ENCODE measurements around the gene CALB2.

CALB2 gene

GRCh38 chr16:71439523-71439922, 81.0 kb downstream of the CALB2 start:
- Histone ChIP-seq H2BK15ac (ENCODE audit: low read length) (no peak overlapping the region), H3K79me1 (ENCODE audit: low read depth, low read length) (peaks cover 3% of the 10 kb centered on the region), H2BK5ac (ENCODE audit: low read length) (no peak overlapping the region), H3K4me3 (ENCODE audit: low read length in 2 of 2) (no peak overlapping the region), H4K91ac (ENCODE audit: low read depth, low read length, poor library complexity) (no peak overlapping the region), H3K36me3 (replicated peaks in 1 of 2; ENCODE audit: control insufficient read depth in 2 of 2, insufficient read depth in 2 of 2, low read length in 2 of 2) (no peaks in the 10 kb centered on the region), H2BK12ac (ENCODE audit: low read length) (no peak overlapping the region), H3K14ac (ENCODE audit: low read length) (no peak overlapping the region), H3K9ac (ENCODE audit: low read depth, low read length, poor library complexity) (no peak overlapping the region), H3K9me3 (replicated peaks in 1 of 2; ENCODE audit: control insufficient read depth in 2 of 2, insufficient read depth in 1 of 2, low read depth in 1 of 2, low read length in 2 of 2) (peaks cover 9 to 15% of the 10 kb centered on the region in 2 donors), H3K23ac (ENCODE audit: low read depth, low read length, poor library complexity) (no peak overlapping the region), H3K4me2 (ENCODE audit: insufficient read depth, low read length, poor library complexity, severe bottlenecking) (no peak overlapping the region), H3K4me1 (ENCODE audit: control insufficient read depth in 2 of 2, insufficient read depth in 1 of 2, low read depth in 1 of 2, low read length in 2 of 2) (no peaks in the 10 kb centered on the region), H4K8ac (ENCODE audit: low read depth, low read length) (no peak overlapping the region), H3K27me3 (ENCODE audit: control insufficient read depth in 3 of 3, insufficient read depth in 3 of 3, low read depth in 1 of 3, low read length in 3 of 3) (peaks cover 0 to 5% (median 0%) of the 10 kb centered on the region in 3 experiments), H2AFZ (ENCODE audit: low read length) (no peak overlapping the region), H3K27ac (replicated peaks; ENCODE audit: low read length) (no peak overlapping the region), H3K18ac (ENCODE audit: low read length) (no peak overlapping the region), H2BK120ac (ENCODE audit: low read depth, low read length) (no peak overlapping the region), H3K4ac (ENCODE audit: low read length) (no peak overlapping the region), H2AK5ac (ENCODE audit: low read depth, low read length) (no peak overlapping the region)
- DNase-seq (ENCODE audit: low spot score): no peak
- no CpG with 5 or more reads among the region's 3 CpGs for WGBS, 2 donors (ENCODE audit: extremely low coverage in 2 of 2, insufficient read length in 2 of 2, insufficient replicate concordance in 1 of 2)
